ENCODE measurements around the gene MACROD2.

Gene MACROD2

DNA sequence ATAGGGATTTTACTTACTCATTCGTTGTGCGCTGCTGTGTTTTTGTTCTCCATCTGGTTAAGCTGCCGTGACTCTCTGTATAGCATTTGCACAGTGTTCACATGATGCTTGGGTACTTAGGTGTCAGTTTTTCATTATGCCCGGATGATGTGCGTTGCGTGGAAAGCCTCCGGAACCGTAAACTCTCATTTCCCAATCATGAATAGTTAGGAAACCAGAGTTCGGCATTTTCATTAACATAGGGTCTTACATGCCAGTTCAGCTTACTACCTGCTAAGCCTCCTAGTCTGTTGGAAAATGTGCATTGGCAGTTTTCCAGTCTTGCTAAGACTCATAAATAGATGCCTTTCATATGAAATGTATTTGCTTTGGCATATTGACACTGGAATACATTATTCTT, 825.5 kb downstream of the MACROD2 start:
- DNase-seq (ENCODE audit: low read depth) = no peak

DNA sequence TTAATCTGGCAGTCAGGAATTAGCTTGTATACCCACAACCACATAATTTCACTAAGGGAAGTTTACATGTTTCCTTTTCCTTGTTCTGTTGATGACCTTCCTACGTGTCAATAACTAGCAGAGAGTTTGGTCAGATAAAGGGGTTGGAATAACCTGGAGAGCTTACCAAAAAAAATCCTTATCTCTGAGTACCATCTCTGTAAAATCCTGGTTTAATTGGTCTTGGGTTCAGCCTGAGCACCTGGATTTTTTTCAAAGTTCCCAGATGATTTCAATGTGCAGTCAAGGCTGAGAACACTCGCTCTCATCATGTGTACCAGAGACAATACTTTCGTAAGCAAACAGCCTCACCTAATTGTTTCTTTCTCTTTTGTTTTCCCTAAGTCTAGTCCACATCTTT, 825.9 kb downstream of the MACROD2 start:
- DNase-seq (ENCODE audit: low read depth) = no peak

DNA sequence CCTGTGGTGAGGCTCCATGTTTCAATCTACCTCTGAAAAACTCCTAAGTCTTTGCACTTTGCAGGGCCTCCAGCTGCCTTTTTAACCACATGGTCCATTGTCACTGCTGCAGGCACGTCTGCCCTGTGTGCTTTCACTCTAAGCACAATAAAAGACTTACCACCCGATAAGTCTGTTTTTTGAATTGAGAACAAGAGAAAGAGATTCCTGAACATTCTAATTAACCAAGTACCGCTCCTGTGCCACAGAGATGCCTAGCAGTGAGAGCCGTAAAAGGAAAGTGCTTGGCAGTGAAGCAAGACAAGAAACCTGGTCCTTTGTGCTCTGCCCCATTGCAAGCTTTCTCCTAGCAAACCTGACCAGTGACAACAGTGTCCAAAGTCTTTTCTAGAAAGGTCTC, 829.7 kb downstream of the MACROD2 start:
- no peak for DNase-seq (ENCODE audit: low read depth)

DNA sequence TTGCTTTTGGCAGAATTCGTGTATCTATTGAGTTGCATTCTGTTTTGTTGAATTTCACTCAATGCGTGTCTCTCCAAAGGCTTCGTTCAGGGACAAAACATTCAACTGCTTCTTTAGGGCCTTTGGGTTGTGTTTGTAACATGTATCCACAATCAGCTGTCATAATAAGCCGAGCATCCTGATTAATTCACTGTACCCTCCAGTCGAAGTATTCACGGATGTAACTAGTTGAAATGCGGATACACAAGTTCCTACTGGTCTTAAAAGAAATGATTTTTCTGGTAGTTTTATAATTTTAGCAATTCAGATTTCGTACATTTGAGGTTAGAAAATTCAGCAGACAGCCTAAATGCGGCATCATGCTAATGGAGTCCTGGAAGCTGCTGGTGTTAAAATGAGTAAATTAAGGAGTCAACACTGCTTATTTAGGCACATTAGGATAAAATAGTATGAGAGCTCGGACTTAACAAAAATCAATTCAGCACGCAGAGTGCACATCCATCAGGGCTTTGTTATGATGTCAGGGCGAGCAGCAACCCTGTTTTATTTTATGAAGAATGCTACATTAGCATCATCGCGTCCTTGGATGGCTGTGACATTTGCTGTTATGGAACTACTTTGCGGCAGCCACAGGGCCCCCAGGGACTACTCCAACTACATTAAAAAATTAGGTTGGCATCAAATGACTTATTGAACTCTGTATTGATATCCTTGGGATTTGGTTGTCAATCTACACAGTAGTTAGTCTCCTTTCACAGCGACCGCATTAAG, 831.4 kb downstream of the MACROD2 start:
- DNase-seq (ENCODE audit: low read depth) = no peak

DNA sequence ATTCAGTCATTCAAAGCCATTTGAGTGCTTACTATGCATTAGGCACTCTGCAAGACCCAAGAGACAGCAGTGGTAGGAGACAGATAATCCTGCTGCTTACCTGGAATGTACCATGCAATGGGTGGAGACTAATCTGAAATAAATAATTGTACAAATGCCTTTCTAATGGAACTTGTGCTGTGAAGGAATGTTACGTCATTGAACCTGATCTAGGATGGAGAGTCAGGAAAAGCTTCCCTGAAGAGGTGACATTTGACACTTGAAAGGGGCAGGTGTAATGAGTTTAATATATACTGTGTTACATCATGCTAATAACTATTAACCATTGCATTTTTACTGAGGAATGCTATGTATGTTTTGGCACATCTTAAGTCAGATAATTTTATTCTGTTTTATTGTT, 833.1 kb downstream of the MACROD2 start:
- DNase-seq (ENCODE audit: low read depth) = no peak

DNA sequence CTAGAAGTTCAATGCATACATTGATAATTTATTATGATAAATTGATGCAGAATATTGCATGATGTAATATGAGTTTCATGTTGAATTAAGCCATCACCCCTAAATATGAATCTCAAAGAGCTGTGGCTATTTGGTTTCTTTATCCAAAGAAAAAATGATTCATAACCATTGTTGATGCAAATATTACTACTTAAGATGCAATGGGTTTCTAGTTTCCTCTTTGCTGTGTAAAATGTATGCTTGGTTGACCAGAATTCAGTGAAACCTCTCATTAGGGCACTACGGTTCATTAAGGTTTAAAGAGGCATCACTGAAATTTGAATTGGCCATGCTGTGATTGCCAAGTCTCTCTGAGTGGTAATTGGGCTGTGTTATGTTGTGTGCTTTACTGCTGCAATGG, 834.6 kb downstream of the MACROD2 start:
- no peak for DNase-seq (ENCODE audit: low read depth)

DNA sequence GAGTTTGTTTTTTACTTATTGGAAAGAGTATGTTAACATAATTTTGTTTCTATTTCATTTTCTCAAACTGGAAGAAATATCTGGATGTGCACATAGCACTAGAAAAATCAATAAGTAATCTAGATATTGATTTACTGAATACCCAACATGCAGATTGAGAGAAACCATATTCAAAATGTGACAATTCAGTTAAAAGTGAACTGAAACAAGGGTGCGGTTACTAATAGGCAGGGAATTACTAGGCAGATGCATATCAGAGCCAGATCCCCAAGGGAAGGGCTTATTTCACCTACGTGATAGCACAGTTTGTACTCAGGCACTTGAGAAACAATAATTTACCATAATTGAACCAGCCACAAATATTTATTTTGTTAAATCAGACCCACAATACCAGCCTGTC, 835.1 kb downstream of the MACROD2 start:
- no peak for DNase-seq (ENCODE audit: low read depth)

DNA sequence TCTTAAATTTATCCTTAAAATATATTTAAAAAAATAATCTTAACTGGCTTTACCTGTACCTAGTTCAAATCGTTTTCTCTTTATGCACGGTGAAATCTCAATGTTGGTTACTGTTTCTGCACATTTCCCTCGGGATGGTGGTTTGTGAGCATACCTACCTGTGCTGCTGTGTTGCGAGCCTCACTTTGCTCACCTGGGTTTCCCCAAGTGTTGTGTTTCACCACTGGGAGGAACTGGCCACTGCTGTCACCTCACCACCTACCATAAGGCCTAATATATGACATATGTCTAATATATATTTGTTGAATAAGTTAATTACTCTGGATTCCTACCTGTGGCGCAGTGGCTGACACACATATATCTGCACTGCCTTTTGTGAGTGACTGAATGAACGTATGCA, 835.6 kb downstream of the MACROD2 start:
- DNase-seq (ENCODE audit: low read depth) = no peak

DNA sequence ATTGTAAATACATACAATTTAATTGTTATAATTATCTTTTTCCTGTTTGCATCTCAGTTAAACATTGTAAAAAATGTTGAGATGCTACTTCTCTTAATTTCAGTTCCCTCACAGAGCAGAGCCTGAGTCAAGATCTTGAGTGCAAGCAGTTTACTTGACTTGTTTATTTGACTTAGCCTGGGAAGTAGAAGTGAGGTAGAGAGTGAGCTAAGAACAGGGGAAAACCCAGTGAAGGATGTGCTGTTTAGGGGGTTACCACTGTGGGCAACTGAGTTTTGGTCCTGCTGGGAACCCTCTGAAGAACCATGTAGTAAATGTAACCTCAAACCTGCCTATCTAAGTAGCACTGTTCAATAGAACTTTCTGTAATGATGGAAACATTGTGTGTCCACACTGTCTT, 837.3 kb downstream of the MACROD2 start:
- no peak for DNase-seq (ENCODE audit: low read depth)

DNA sequence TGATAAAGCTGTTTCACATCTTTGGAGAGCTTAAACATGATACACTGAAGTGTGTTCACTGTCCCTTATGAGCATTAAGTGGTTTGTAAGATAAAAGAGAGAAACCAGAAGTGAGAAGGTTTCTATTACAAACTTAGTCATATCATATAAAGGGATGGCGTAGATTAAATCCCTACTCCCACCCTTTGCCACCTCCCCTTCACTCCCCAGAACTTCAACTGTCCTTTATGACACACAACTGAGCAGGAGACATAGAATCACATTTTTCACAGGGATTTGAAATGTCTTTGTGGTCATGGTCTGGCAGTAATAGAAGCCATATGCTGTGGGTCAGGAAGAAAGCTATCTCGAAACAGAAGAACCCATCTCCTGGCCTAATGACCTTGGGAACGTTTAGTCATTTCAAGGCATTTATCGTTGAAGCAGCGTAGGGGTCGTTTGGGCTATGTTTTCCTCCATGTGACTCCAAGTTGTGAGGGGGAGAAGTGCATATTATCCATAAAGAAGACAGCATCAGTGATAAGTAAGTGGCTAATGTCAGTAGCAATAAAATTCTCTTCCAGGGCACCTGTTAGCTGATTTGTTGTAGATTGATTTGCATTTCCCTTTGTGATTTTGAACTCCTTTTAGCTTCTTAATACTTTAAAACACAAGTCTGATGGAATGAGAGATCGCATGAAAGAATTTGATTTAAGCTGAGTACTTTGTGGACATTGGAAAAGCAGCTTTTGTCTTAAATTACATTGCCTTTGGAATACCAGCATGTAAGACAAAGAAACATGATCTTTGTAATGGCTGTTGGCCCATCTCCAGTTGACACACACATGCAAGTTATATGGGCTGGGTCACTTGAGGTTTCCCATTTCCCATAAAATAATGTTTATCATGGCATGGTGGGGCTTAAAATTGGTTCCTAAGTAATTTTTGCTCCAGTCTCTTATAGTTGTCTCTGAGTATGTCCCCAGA, 843.6 kb downstream of the MACROD2 start:
- DNase-seq (ENCODE audit: low read depth) = no peak

DNA sequence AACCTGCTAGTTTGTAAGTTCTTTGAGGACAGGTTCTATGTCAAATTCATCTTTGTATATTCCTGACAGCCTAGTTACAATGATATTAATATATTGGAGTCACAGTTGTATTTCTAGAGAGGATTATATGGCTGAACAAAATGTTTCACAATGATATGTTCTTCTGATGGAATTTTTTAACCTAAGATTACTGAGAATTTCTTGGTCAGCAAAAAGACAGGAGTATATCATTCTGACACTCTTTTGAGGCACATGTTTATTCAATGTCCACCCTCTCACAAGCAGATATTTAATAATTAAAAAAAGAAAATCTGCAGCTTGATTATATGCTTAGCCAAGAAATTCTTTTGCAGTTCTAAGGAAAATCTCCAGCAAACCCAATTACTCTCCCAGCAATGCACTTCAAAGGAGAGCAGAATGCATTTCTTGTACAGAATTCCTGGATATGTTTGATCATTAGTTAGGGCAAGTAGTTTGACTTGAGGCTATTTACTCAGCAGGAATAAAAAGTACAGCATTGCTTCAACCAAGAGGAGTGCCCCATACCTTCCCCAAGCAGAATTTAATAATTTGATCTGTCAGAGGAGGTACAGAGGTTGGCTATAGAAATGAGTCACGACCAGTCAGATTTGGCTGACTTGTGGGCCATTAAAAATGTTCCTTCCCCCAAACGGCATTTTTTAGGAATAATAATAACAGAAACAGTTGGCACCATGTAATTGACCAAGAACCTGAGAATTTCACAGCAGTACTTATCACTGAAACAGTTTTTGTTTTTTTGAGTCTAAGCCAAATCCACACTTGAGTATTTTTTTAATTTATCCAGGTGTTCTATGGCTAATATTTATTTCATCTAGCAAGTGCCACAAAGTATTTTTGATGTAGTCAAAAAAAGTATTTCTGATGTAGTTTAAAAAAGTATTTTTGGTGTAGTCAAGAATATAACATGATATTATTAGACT, 850.2 kb downstream of the MACROD2 start:
- no peak for DNase-seq (ENCODE audit: low read depth)

DNA sequence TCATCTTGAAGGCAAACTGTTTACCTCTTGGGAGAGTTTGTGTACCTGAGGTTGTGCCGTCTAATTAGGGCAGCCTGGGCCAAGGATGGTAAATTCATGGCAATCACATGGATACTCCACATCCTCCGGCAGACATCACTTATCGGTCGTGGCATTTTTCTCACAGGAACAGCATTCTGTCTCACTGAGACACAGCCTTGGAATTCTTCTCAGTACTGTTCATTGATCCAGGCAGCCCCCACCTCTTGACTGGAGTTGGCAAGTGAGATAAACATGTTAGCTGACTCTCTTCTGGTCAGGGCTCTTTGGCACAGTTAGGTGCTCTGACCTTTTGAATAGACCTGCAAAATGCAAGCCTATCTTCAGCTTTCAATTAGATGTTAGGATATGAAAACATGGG, 853.5 kb downstream of the MACROD2 start:
- DNase-seq (ENCODE audit: low read depth) = no peak

DNA sequence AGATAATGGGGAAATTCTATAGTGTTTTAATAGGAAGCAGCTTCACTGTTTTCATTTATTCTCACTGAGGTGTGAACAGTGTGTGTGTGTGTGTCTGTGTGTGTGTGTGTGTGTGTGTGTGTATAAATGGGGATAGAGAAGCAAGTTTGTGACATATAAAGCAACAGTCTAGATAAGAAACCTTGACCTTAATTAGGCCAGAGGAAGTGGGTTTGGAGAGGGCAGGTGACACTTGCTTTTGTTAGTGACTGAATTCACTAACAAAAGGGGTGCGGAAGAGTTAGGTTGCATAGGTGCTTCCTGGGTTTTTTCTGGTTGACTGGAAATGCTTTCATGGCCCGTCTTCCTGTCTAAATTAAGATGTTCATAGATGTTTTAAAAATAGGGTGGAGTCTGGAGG, 857.8 kb downstream of the MACROD2 start:
- no peak for DNase-seq (ENCODE audit: low read depth)

DNA sequence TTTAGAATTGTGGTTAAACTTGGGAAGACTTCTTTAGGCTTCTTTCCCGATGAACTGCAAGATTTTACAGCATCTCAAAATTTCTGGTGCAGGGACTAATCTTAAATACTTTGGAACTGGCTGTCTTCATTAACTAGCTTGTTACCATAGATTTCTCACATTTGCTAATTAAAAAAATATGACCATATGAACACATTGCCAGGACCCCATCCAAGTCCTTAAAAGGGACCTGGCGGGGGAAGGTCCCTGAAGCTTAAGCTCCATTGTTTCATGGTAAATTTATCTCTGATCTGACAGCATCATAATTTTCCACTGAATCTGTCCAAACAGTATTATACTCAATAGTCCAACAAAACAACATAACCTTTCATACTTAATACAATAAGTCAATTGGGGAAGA, 859.9 kb downstream of the MACROD2 start:
- DNase-seq (ENCODE audit: low read depth) = no peak

DNA sequence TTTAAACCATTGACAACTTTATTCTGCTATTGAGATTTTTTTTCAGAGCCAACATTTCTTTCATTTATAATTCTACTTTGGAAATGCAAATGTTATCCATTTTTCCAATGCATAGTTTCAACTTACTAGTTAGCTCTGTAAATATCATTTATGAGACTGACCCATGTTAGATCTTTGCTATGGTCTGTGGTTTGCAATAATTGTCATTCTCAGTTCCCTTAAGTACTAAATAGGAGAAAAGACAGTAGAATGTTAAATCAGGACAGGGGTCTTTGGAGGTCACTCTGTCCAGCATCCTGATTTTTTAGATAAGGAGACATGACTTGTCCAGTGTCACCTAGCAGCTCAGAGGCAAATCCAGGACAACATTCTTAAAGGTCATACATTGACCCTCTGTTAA, 864.3 kb downstream of the MACROD2 start:
- no peak for DNase-seq (ENCODE audit: low read depth)

DNA sequence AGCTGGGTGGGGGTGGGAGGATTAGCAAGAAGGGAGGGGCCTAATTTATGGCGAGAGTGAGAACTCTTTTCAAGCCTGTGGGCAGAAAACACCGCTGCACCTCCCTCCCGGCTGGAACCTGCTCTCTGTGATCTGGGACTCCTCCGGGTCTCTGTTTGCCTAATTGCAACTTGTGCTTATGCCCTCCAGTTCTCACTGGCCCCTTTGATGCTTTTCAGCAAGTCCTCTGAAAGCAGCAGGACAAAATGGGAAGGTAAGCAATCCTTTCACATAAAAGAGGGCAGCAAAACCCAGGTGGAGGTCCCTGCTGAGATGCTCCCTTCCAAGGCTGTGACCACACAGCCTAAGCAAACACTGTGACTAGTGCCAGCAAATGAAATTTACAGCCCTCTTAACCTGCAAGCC, 865.1 kb downstream of the MACROD2 start:
- no peak for DNase-seq (ENCODE audit: low read depth)

DNA sequence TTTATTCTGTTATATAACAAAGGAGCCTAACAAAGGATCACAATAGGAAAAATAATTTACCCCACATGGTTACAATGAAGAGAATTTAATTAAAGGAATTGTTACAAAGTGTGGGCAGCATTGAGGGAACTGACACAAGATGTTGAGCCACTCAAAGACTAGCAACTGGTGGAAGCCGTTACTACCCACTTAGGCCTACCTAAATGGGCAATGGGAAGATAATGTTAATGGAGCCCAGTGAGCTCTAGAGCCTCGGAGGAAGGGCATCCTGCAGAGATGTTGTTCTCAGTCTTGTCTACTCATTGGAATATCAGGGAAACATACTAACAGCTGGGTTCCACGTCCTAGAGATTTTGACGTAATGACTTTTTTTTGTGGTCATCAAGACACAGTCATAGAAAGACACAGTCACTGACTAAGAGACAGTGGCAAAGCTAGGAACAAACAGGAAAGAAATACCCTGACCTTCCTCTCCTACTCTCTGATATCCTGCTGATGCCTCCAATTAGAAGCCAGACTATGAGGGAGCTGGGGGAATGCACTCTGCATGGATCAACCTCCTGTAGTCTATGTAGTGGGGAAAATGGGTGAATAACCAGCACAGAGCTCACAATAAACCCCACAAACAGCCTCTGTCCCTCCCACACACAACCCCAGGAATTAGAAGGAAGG, 865.8 kb downstream of the MACROD2 start:
- no peak for DNase-seq (ENCODE audit: low read depth)

DNA sequence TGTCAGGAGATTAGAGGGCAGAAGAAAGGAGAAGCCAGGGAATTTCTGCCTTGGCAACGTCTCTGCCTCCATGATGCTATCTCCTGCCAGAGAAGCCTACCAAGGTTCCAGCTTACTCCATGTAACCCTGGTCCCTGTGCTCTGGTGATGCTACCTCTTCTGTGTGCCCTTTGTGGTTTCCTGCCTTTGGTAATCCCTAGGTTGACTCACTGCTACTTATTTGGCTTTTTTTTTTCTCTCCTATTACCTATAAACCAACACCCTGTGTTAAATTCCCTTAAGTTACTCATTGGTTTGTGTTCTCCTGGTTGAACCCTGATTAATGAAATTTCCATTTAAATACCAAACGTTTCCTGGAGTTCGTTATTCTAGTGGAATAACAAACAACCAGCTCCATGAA, 869.9 kb downstream of the MACROD2 start:
- DNase-seq (ENCODE audit: low read depth) = no peak

DNA sequence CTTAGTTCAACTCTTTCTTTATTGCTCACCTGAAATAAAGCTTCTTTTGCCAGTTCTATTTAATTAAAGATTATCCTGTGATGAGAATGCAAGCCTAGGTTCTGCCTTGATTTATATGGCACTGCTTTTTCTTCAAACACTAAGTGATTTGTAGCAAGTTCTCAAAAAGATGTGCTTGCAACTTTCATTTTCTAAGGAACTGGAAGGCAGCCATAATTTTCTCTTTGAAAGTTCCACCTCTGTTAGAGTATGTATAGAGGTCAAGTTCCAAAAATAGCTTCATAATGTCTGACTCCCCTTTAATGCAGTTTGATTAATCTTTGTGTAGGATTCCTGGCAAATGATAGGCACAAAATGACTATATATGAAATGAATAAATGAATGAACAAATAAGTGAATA, 870.4 kb downstream of the MACROD2 start:
- no peak for DNase-seq (ENCODE audit: low read depth)

DNA sequence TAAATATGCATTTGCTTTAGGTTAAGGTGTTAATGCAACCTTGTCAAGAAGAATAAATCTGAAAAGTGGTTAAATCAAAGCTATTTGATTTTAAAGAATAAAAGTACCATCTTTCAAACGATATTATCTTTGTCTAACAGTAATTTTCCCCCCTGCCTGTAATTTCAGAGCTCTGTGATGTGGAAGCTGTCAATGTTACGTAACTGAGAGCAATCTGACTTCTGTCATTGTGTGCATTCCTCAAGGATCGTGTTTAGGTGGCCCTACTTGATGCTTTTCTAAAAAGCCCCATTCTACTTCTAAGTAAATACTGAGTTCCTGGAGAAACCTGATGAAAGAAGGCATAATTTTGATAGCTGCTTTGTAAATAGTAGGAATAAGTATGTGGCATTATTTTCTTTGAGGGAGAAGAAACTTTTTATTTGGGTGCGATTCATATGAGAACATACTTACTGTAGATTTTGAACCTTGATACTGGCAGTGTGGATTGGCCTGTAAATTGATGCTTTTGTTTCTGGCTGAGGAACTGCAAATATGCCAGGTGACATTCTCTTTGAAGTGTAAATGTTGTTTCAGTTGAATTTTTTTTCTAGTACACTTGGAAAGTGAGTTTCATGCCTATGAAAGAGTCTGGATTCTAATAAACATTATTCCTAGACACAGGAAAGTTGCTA, 871.7 kb downstream of the MACROD2 start:
- DNase-seq (ENCODE audit: low read depth) = no peak

Measured in non-pigmented ciliary epithelial cell (primary cell).